H1 (cell line): Measurements from ENCODE around the gene SFMBT2. TPM values are rescaled to one million over a fixed set of nuclear protein-coding genes. Genes with fewer than 3 reads are reported as not detected.

ENCODE experiments used
- BACH1 ChIP-seq: IDR thresholded peaks from 2 replicates; pipeline ENCODE4 v1.6.1; 2012; ENCODE audit warnings: low read length, improper control_type of control experiment
- EZH2 ChIP-seq: fragments of 200-600 bp; sonication (generic); IDR thresholded peaks from 2 replicates; pipeline ENCODE4 v1.7.1; 2012; ENCODE audit warnings: low read depth, mild to moderate bottlenecking, moderate library complexity, low read length, inconsistent platforms; ENCODE audit not compliant: severe bottlenecking
- HDAC2 ChIP-seq, 2 experiments: fragments of 300-600 bp in 1 of 2; sonication (generic) in 1 of 2; IDR thresholded peaks; 2 replicates each; pipeline ENCODE4 v1.6.1; 2011 to 2012; ENCODE audit warnings: low read depth in 2 of 2, low read length in 2 of 2, mild to moderate bottlenecking in 2 of 2, moderate library complexity in 2 of 2, borderline replicate concordance in 1 of 2, inconsistent platforms in 1 of 2
- KDM4A ChIP-seq: IDR thresholded peaks from one replicate; pipeline ENCODE4 v1.7.1; 2012; ENCODE audit warnings: low read depth, mild to moderate bottlenecking, moderate library complexity, low read length, inconsistent platforms; ENCODE audit not compliant: severe bottlenecking
- POLR2AphosphoS5 ChIP-seq: IDR thresholded peaks from 2 replicates; pipeline ENCODE4 v1.6.1; 2011; ENCODE audit warnings: low read depth, low read length
- RAD21 ChIP-seq, 2 experiments: IDR thresholded peaks in 1 of 2; conservative IDR thresholded peaks in 1 of 2; 2 replicates each; pipeline ENCODE4 v1.6.1; 2011; ENCODE audit warnings: low read depth in 2 of 2, low read length in 2 of 2, improper control_type of control experiment in 1 of 2, inconsistent platforms in 1 of 2, mild to moderate bottlenecking in 1 of 2, moderate library complexity in 1 of 2
- SIN3A ChIP-seq, 2 experiments: IDR thresholded peaks in 1 of 2; conservative IDR thresholded peaks in 1 of 2; 2 replicates each; pipeline ENCODE4 v1.6.1; 2011 to 2012; ENCODE audit warnings: low read length in 2 of 2, improper control_type of control experiment in 1 of 2, low read depth in 1 of 2, mild to moderate bottlenecking in 1 of 2
- polyA plus RNA-seq, 7 experiments: library from polyadenylated mRNA; depleted of rRNA in 3 of 7; stranded (reverse) in 5 of 7; unstranded in 2 of 7; fragments of >200 nt in 5 of 7; fragments of 200-250 nt in 2 of 7; gene quantifications; 1 replicate in 5 of 7; 2 replicates in 1 of 7; 4 replicates in 1 of 7; pipeline versions ENCODE4 v1.2.1 to v1.2.3, GENCODE V29; 2011 to 2013; ENCODE audit warnings: missing spikeins in 2 of 7, mixed read lengths in 2 of 7
- total RNA-seq: library from RNA; stranded (reverse); fragmentation: NEBNext Ultra II Directional; extraction: Animal tissue kit (Norgen Biotek cat#: 25700); gene quantifications from 2 replicates; pipeline ENCODE4 v1.2.1, GENCODE V29; 2021
- TF ChIP-seq, protein P1 (sequence below), 3 experiments: IDR thresholded peaks; 1 replicate in 2 of 3; 2 replicates in 1 of 3; pipeline versions ENCODE4 v1.5.1 to v1.6.1; 2011; ENCODE audit warnings: low read length in 3 of 3, mild to moderate bottlenecking in 3 of 3, inconsistent platforms in 2 of 3, low read depth in 1 of 3, moderate library complexity in 1 of 3; ENCODE audit not compliant: insufficient read depth in 1 of 3; ENCODE audit errors: control extremely low read depth in 1 of 3

The SFMBT2 gene
- total and polyA plus RNA-seq, 2 of the 8 experiments (the other 6 are each of a cell fraction or from before 2014, with no cell fraction given) = 2.9 to 11.0 TPM

DNA sequence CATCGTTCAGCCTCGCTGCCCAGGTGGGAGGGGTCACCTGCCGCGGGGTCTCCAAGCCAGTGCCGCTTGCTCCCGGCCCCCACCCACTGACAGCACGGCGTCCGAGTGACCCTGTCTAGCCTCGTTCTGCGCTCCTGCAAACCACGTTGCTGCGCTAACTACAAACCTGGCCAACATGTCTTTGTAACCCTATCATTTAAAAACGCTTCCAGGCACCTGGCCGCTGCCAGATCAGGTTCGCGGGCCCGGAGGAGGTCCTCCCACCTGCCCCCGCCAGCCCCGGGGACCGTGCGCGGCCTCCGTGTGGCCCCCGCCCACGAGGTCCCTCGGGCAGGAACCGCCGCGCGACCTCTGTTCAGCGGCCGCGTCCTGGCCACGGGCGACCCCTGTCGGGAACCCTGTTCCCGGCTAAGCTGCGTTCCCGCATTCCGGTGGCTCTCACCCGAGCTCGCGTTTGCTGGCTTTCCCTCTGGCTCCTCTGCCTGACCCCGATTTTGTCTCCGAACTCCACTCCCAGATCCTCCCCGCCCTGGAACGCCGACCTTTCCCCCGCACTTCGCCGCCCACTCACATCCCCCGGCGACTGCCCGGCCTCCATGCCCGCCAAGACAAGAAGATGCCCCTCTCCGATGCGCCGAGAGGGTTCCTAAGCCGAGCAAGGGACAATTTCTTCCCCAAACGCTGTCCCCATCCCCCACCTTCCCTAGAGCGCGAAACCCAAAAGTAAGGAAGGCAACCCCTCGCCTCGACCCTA lies 2.4 kb downstream of the SFMBT2 start (continued):
- TF ChIP-seq, protein P1, sequence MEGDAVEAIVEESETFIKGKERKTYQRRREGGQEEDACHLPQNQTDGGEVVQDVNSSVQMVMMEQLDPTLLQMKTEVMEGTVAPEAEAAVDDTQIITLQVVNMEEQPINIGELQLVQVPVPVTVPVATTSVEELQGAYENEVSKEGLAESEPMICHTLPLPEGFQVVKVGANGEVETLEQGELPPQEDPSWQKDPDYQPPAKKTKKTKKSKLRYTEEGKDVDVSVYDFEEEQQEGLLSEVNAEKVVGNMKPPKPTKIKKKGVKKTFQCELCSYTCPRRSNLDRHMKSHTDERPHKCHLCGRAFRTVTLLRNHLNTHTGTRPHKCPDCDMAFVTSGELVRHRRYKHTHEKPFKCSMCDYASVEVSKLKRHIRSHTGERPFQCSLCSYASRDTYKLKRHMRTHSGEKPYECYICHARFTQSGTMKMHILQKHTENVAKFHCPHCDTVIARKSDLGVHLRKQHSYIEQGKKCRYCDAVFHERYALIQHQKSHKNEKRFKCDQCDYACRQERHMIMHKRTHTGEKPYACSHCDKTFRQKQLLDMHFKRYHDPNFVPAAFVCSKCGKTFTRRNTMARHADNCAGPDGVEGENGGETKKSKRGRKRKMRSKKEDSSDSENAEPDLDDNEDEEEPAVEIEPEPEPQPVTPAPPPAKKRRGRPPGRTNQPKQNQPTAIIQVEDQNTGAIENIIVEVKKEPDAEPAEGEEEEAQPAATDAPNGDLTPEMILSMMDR (IDR thresholded peaks at IDR 0.05; ENCODE audit: control extremely low read depth in 1 of 3, insufficient read depth in 1 of 3, low read depth in 1 of 3, low read length in 3 of 3) = peak; percentile 47 to 55 (median 51)
- TF ChIP-seq BACH1 (peak; percentile 45; the same call in 1 of the 2 replicates), SIN3A (conservative IDR thresholded peaks at IDR 0.05 in 1 of 2, IDR thresholded peaks at IDR 0.05 in 1 of 2; ENCODE audit: low read depth in 1 of 2, low read length in 2 of 2) (no peak), POLR2AphosphoS5 (peak; percentile 42; the same call in 1 of the 2 replicates), HDAC2 (IDR thresholded peaks at IDR 0.05; ENCODE audit: borderline replicate concordance in 1 of 2, low read depth in 2 of 2, low read length in 2 of 2) (no peak), EZH2 (peak; percentile 49), KDM4A (peak; percentile 76), RAD21 (IDR thresholded peaks at IDR 0.05 in 1 of 2, conservative IDR thresholded peaks at IDR 0.05 in 1 of 2; ENCODE audit: low read depth in 2 of 2, low read length in 2 of 2) (peak; percentile 49 to 72; a peak in 3 of 4 replicates)
- TF ChIP-seq, all 59 proteins: peak for 10
